ENCODE data around the gene LAMB4.

- no peak for TF ChIP-seq CTCF (conservative IDR thresholded peaks at IDR 0.05; ENCODE audit: low read depth, low read length)
- no peak for TF ChIP-seq MXI1 (IDR thresholded peaks at IDR 0.05; ENCODE audit: borderline replicate concordance, low read depth, low read length)
Observed at GRCh38 chr7:108149908-108150307, 19.7 kb upstream of the LAMB4 start.
